HL-60 (cell line): ENCODE measurements around the gene FTHL17.

Experiments
- CTCF ChIP-seq: IDR thresholded peaks from one replicate; pipeline ENCODE4 v1.5.1; 2011; ENCODE audit warnings: low read length, control low read depth, inconsistent platforms; ENCODE audit not compliant: insufficient read depth
- GABPA ChIP-seq: IDR thresholded peaks from 2 replicates; pipeline ENCODE4 v1.6.1; 2012; ENCODE audit warnings: low read depth
- POLR2AphosphoS5 ChIP-seq: IDR thresholded peaks from 2 replicates; pipeline ENCODE4 v1.6.1; 2012; ENCODE audit warnings: low read depth
- REST ChIP-seq: IDR thresholded peaks from 2 replicates; pipeline ENCODE4 v1.6.1; 2012; ENCODE audit warnings: low read depth; ENCODE audit not compliant: insufficient replicate concordance
- SPI1 ChIP-seq: IDR thresholded peaks from 2 replicates; pipeline ENCODE4 v1.6.1; 2012; ENCODE audit warnings: low read depth, mild to moderate bottlenecking, borderline replicate concordance

- TF ChIP-seq CTCF (no peak), POLR2AphosphoS5 (no peak), REST (no peak), GABPA (no peak), SPI1 (no peak)
Observed at GRCh38 chrX:31071262-31071661, 579 bp downstream of the FTHL17 start.
